Mesenchymal stem cell (in vitro differentiated cells and primary cell): ENCODE results near the gene ZFP64. TPM values are rescaled to one million over a fixed set of nuclear protein-coding genes. Genes with fewer than 3 reads are reported as not detected.

Experiments used
- DNase-seq: peaks from one replicate; pipeline ENCODE4 v3.0.0-alpha.2; 2013
- H2AFZ ChIP-seq: one replicate; pipeline ENCODE4 v1.6.1; 2013; ENCODE audit warnings: low read depth, mild to moderate bottlenecking, control low read depth, inconsistent platforms, low read length, moderate library complexity
- H2AK5ac ChIP-seq: 2 replicates; pipeline ENCODE4 v1.6.1; 2013; ENCODE audit warnings: low read length, moderate library complexity, mild to moderate bottlenecking, inconsistent platforms; ENCODE audit not compliant: severe bottlenecking
- H2BK120ac ChIP-seq: one replicate; pipeline ENCODE4 v1.6.1; 2013; ENCODE audit warnings: low read depth, mild to moderate bottlenecking, inconsistent platforms, low read length, moderate library complexity
- H2BK12ac ChIP-seq, 2 experiments: one replicate each; pipeline ENCODE4 v1.6.1; 2013; ENCODE audit warnings: inconsistent platforms in 2 of 2, low read length in 2 of 2, mild to moderate bottlenecking in 2 of 2, moderate library complexity in 2 of 2, control low read depth in 1 of 2
- H2BK15ac ChIP-seq: one replicate; pipeline ENCODE4 v1.6.1; 2013; ENCODE audit warnings: mild to moderate bottlenecking, low read depth, inconsistent platforms; ENCODE audit not compliant: poor library complexity, severe bottlenecking
- H2BK5ac ChIP-seq: 2 replicates; pipeline ENCODE4 v1.6.1; 2013; ENCODE audit warnings: low read depth, mild to moderate bottlenecking, low read length, control low read depth, inconsistent platforms; ENCODE audit not compliant: poor library complexity, severe bottlenecking
- H3K14ac ChIP-seq, 2 experiments: one replicate each; pipeline ENCODE4 v1.6.1; 2013; ENCODE audit warnings: inconsistent platforms in 2 of 2, low read length in 2 of 2, control low read depth in 1 of 2, mild to moderate bottlenecking in 1 of 2, moderate library complexity in 1 of 2
- H3K18ac ChIP-seq, 2 experiments: one replicate each; pipeline ENCODE4 v1.6.1; 2013; ENCODE audit warnings: inconsistent platforms in 2 of 2, low read length in 2 of 2, control low read depth in 1 of 2, low read depth in 1 of 2, mild to moderate bottlenecking in 1 of 2
- H3K23ac ChIP-seq, 2 experiments: one replicate each; pipeline ENCODE4 v1.6.1; 2013; ENCODE audit warnings: inconsistent platforms in 2 of 2, low read length in 2 of 2, mild to moderate bottlenecking in 2 of 2, moderate library complexity in 2 of 2, control low read depth in 1 of 2
- H3K27ac ChIP-seq: 2 replicates; pipeline ENCODE4 v1.5.1; 2013; ENCODE audit warnings: mild to moderate bottlenecking, moderate library complexity, low read length, control low read depth, inconsistent platforms; ENCODE audit not compliant: poor library complexity, severe bottlenecking
- H3K27me3 ChIP-seq, 2 experiments: 2 replicates each; pipeline versions ENCODE4 v1.6.1 to v1.7.0; 2013; ENCODE audit warnings: low read length in 2 of 2, mild to moderate bottlenecking in 2 of 2, moderate library complexity in 2 of 2, control low read depth in 1 of 2, inconsistent platforms in 1 of 2; ENCODE audit not compliant: control insufficient read depth in 1 of 2, insufficient read depth in 1 of 2
- H3K36me3 ChIP-seq, 2 experiments: 2 replicates each; pipeline versions ENCODE4 v1.6.1 to v1.7.0; 2013; ENCODE audit warnings: low read length in 2 of 2, control low read depth in 1 of 2, inconsistent platforms in 1 of 2, low read depth in 1 of 2, mild to moderate bottlenecking in 1 of 2; ENCODE audit not compliant: insufficient read depth in 2 of 2, control insufficient read depth in 1 of 2
- H3K4ac ChIP-seq, 2 experiments: one replicate each; pipeline ENCODE4 v1.6.1; 2013; ENCODE audit warnings: inconsistent platforms in 2 of 2, low read length in 2 of 2, mild to moderate bottlenecking in 2 of 2, moderate library complexity in 2 of 2, control low read depth in 1 of 2, low read depth in 1 of 2
- H3K4me1 ChIP-seq: 2 replicates; pipeline ENCODE4 v1.6.1; 2013; ENCODE audit warnings: low read depth, low read length, control low read depth; ENCODE audit not compliant: control insufficient read depth, insufficient read depth
- H3K4me2 ChIP-seq: 2 replicates; pipeline ENCODE4 v1.6.1; 2013; ENCODE audit warnings: low read length, mild to moderate bottlenecking, inconsistent platforms; ENCODE audit not compliant: poor library complexity, severe bottlenecking
- H3K4me3 ChIP-seq, 2 experiments: 2 replicates each; pipeline versions ENCODE4 v1.5.1 to v1.7.0; 2013; ENCODE audit warnings: low read length in 2 of 2, mild to moderate bottlenecking in 2 of 2, control low read depth in 1 of 2, low read depth in 1 of 2; ENCODE audit not compliant: insufficient read depth in 1 of 2
- H3K79me1 ChIP-seq: replicated peaks from 2 replicates; pipeline ENCODE4 v1.6.1; 2013; ENCODE audit warnings: mild to moderate bottlenecking, control low read depth, low read length, inconsistent platforms; ENCODE audit not compliant: poor library complexity, severe bottlenecking
- H3K9ac ChIP-seq: 2 replicates; pipeline ENCODE4 v1.7.0; 2013; ENCODE audit warnings: mild to moderate bottlenecking, low read length, moderate library complexity
- H3K9me3 ChIP-seq: 2 replicates; pipeline ENCODE4 v1.7.0; 2013; ENCODE audit warnings: mild to moderate bottlenecking, low read length; ENCODE audit not compliant: control insufficient read depth
- H4K8ac ChIP-seq: one replicate; pipeline ENCODE4 v1.6.1; 2013; ENCODE audit warnings: inconsistent platforms, mild to moderate bottlenecking, low read length, moderate library complexity
- H4K91ac ChIP-seq: one replicate; pipeline ENCODE4 v1.6.1; 2013; ENCODE audit warnings: mild to moderate bottlenecking, low read length, inconsistent platforms
- WGBS: methylation state at CpG from one replicate; pipeline ENCODE4 v1.1.7; 2013; ENCODE audit warnings: mixed read lengths; 5-methylcytosine and 5-hydroxymethylcytosine counted together
- polyA plus RNA-seq, 2 experiments: library from polyadenylated mRNA; stranded (reverse); fragments of 200-250 nt; gene quantifications; one replicate each; pipeline ENCODE4 v1.2.3, GENCODE V29; 2013

The ZFP64 gene
- 22.2 TPM for polyA plus RNA-seq (2013, experiment 1 of 2)
- polyA plus RNA-seq (2013, experiment 2 of 2), result 22.4 TPM

- Histone ChIP-seq H4K91ac (peak within 1 kb of the TSS; percentile 98), H3K4me2 (peak within 1 kb of the TSS; percentile 78), H2AK5ac (no peak within 1 kb of the TSS), H3K27ac (peak within 1 kb of the TSS; percentile 95), H3K4ac (peak within 1 kb of the TSS; percentile 84 to 94), H2BK5ac (peak within 1 kb of the TSS; percentile 96), H2BK15ac (peak within 1 kb of the TSS; percentile 83), H3K14ac (peak within 1 kb of the TSS in 1 of 2 experiments; percentile 97), H3K36me3 (peaks cover 0 to 8% of the 10 kb centered on the region in 2 experiments), H3K18ac (peak within 1 kb of the TSS; percentile 99 to 100), H3K4me3 (peak within 1 kb of the TSS; percentile 96 to 97), H3K9ac (peak within 1 kb of the TSS; percentile 92), H2BK120ac (peak within 1 kb of the TSS; percentile 100), H3K4me1 (peaks cover 13% of the 10 kb centered on the region), H4K8ac (peak within 1 kb of the TSS; percentile 98), H3K27me3 (no peaks in the 10 kb centered on the region), H3K23ac (peak within 1 kb of the TSS; percentile 11 to 80), H2AFZ (peak within 1 kb of the TSS; percentile 95), H2BK12ac (peak within 1 kb of the TSS; percentile 66 to 86), H3K79me1 (peaks cover 13% of the 10 kb centered on the region), H3K9me3 (no peaks in the 10 kb centered on the region)
- DNase-seq, result peak; percentile 87
- under 1% methylated on average over 59 of the region's 70 CpGs for WGBS
Observed at GRCh38 chr20:52191132-52191915, at the start of gene ZFP64. ZFP64 (minus strand) TSS chr20:52191779; CDS start chr20:52191636, 143 bp downstream.

- no peak overlapping the region for H3K14ac ChIP-seq
- no peak overlapping the region for H3K9ac ChIP-seq
- no peak overlapping the region for H3K18ac ChIP-seq
- 95% methylated on average over 1 of the region's 1 CpG for WGBS
- no peak for DNase-seq
- no peaks in the 10 kb centered on the region for H3K36me3 ChIP-seq
- H3K27ac ChIP-seq, result no peak overlapping the region
- no peak overlapping the region for H2AFZ ChIP-seq
- H2BK15ac ChIP-seq, result no peak overlapping the region
- H3K4me1 ChIP-seq, result no peaks in the 10 kb centered on the region
- no peak overlapping the region for H3K4me2 ChIP-seq
- H3K9me3 ChIP-seq, result no peaks in the 10 kb centered on the region
- H3K23ac ChIP-seq, result no peak overlapping the region
- H3K79me1 ChIP-seq, result no peaks in the 10 kb centered on the region
- H4K8ac ChIP-seq, result no peak overlapping the region
- H3K4me3 ChIP-seq, result no peak overlapping the region
- no peak overlapping the region for H2AK5ac ChIP-seq
- H2BK5ac ChIP-seq, result no peak overlapping the region
- H3K4ac ChIP-seq, result no peak overlapping the region
- no peak overlapping the region for H4K91ac ChIP-seq
- H2BK12ac ChIP-seq, result no peak overlapping the region
- H3K27me3 ChIP-seq, result peaks cover 0 to 6% of the 10 kb centered on the region in 2 experiments
- H2BK120ac ChIP-seq, result no peak overlapping the region
Observed at GRCh38 chr20:52240802-52241201, 49.2 kb upstream of the ZFP64 start.

GRCh38 chr20:52239102-52239501 lies 47.5 kb upstream of the ZFP64 start:
- Histone ChIP-seq H4K8ac (no peak overlapping the region), H2BK120ac (no peak overlapping the region), H2BK5ac (no peak overlapping the region), H4K91ac (no peak overlapping the region), H3K23ac (no peak overlapping the region), H3K4me3 (no peak overlapping the region), H3K14ac (no peak overlapping the region), H3K4me2 (no peak overlapping the region), H2AK5ac (no peak overlapping the region), H3K4me1 (peaks cover 1% of the 10 kb centered on the region), H3K18ac (no peak overlapping the region), H3K9ac (no peak overlapping the region), H3K27me3 (peaks cover 0 to 6% of the 10 kb centered on the region in 2 experiments), H2BK12ac (no peak overlapping the region), H3K9me3 (no peaks in the 10 kb centered on the region), H3K27ac (no peak overlapping the region), H2AFZ (no peak overlapping the region), H2BK15ac (no peak overlapping the region), H3K4ac (no peak overlapping the region), H3K36me3 (no peaks in the 10 kb centered on the region), H3K79me1 (no peaks in the 10 kb centered on the region)
- WGBS, result 78% methylated on average over 2 of the region's 2 CpGs
- DNase-seq, result no peak

GRCh38 chr20:52236292-52236691 lies 44.7 kb upstream of the ZFP64 start:
- Histone ChIP-seq H3K27ac (no peak overlapping the region), H3K4me3 (no peak overlapping the region), H3K4ac (no peak overlapping the region), H3K18ac (no peak overlapping the region), H3K9ac (no peak overlapping the region), H2BK15ac (no peak overlapping the region), H3K4me2 (no peak overlapping the region), H4K91ac (no peak overlapping the region), H3K23ac (no peak overlapping the region), H4K8ac (no peak overlapping the region), H3K9me3 (no peaks in the 10 kb centered on the region), H3K4me1 (peaks cover 1% of the 10 kb centered on the region), H3K36me3 (no peaks in the 10 kb centered on the region), H3K79me1 (no peaks in the 10 kb centered on the region), H2AK5ac (no peak overlapping the region), H3K14ac (no peak overlapping the region), H2BK12ac (no peak overlapping the region), H2BK5ac (no peak overlapping the region), H3K27me3 (peaks cover 0 to 6% of the 10 kb centered on the region in 2 experiments), H2BK120ac (no peak overlapping the region), H2AFZ (no peak overlapping the region)
- 91% methylated on average over 7 of the region's 7 CpGs for WGBS
- no peak for DNase-seq
